Liver (tissue), 9 donors: Measurements from ENCODE around the gene ATP2B1. TPM values are rescaled to one million over a fixed set of nuclear protein-coding genes. Genes with fewer than 3 reads are reported as not detected.

Source experiments
- DNase-seq: peaks from one replicate; pipeline ENCODE4 v3.0.0-alpha.2; 2017; ENCODE audit warnings: low spot score
- H3K27ac ChIP-seq, 2 donors: one replicate each; pipeline ENCODE4 v1.7.0; 2013; ENCODE audit warnings: inconsistent platforms in 2 of 2, low read length in 2 of 2, control low read depth in 1 of 2, low read depth in 1 of 2, mild to moderate bottlenecking in 1 of 2
- H3K27me3 ChIP-seq, 4 donors: one replicate each; pipeline versions ENCODE4 v1.6.1 to v1.7.0; 2013; ENCODE audit warnings: low read length in 3 of 4, inconsistent platforms in 1 of 4, mild to moderate bottlenecking in 1 of 4, moderate library complexity in 1 of 4; ENCODE audit not compliant: control insufficient read depth in 4 of 4, insufficient read depth in 4 of 4
- H3K36me3 ChIP-seq, 4 donors: one replicate each; pipeline versions ENCODE4 v1.6.1 to v1.7.0; 2013; ENCODE audit warnings: low read length in 3 of 4, mild to moderate bottlenecking in 3 of 4, low read depth in 1 of 4, moderate library complexity in 1 of 4; ENCODE audit not compliant: control insufficient read depth in 4 of 4, insufficient read depth in 3 of 4
- H3K4me1 ChIP-seq, 4 donors: one replicate each; pipeline versions ENCODE4 v1.6.1 to v1.7.0; 2013; ENCODE audit warnings: low read length in 3 of 4, mild to moderate bottlenecking in 3 of 4, moderate library complexity in 1 of 4; ENCODE audit not compliant: control insufficient read depth in 4 of 4, insufficient read depth in 4 of 4
- H3K4me3 ChIP-seq, 3 donors: one replicate each; pipeline versions ENCODE4 v1.6.1 to v1.7.0; 2013; ENCODE audit warnings: low read length in 3 of 3, control low read depth in 1 of 3, low read depth in 1 of 3, mild to moderate bottlenecking in 1 of 3
- H3K9ac ChIP-seq, 2 donors: one replicate each; pipeline ENCODE4 v1.7.0; 2013; ENCODE audit warnings: low read length in 2 of 2, mild to moderate bottlenecking in 2 of 2, moderate library complexity in 2 of 2, control low read depth in 1 of 2, low read depth in 1 of 2
- H3K9me3 ChIP-seq, 4 donors: one replicate each; pipeline versions ENCODE4 v1.6.1 to v1.7.0; 2013; ENCODE audit warnings: low read length in 3 of 4; ENCODE audit not compliant: control insufficient read depth in 4 of 4
- ATF3 ChIP-seq: IDR thresholded peaks from 2 replicates; pipeline ENCODE4 v1.6.1; 2016; ENCODE audit warnings: antibody characterized with exemption
- CTCF ChIP-seq: fragments of 150-350 bp; IDR thresholded peaks from 2 replicates; pipeline ENCODE4 v1.5.1; 2017; ENCODE audit warnings: improper control_type of control experiment, low read depth, low read length; ENCODE audit not compliant: missing input control
- EGR1 ChIP-seq, 2 donors: IDR thresholded peaks; 2 replicates each; pipeline ENCODE4 v1.6.1; 2016 to 2018; ENCODE audit warnings: antibody characterized with exemption in 2 of 2, low read depth in 2 of 2
- FOXA1 ChIP-seq: IDR thresholded peaks from 2 replicates; pipeline ENCODE4 v1.6.1; 2016; ENCODE audit warnings: antibody characterized with exemption
- FOXA2 ChIP-seq: IDR thresholded peaks from 2 replicates; pipeline ENCODE4 v1.6.1; 2016; ENCODE audit warnings: antibody characterized with exemption
- GABPA ChIP-seq, 2 donors: IDR thresholded peaks in 1 of 2; conservative IDR thresholded peaks in 1 of 2; 2 replicates each; pipeline ENCODE4 v1.6.1; 2016; ENCODE audit warnings: antibody characterized with exemption in 2 of 2, mild to moderate bottlenecking in 1 of 2, moderate library complexity in 1 of 2
- HNF4A ChIP-seq, 2 donors: conservative IDR thresholded peaks; 2 replicates each; pipeline ENCODE4 v1.6.1; 2016; ENCODE audit warnings: antibody characterized with exemption in 2 of 2, mild to moderate bottlenecking in 2 of 2
- HNF4G ChIP-seq: IDR thresholded peaks from 2 replicates; pipeline ENCODE4 v1.6.1; 2016; ENCODE audit warnings: antibody characterized with exemption
- JUND ChIP-seq, 2 donors: IDR thresholded peaks; 2 replicates each; pipeline ENCODE4 v1.6.1; 2016; ENCODE audit warnings: antibody characterized with exemption in 2 of 2
- MAX ChIP-seq: IDR thresholded peaks from 2 replicates; pipeline ENCODE4 v1.6.1; 2016; ENCODE audit warnings: antibody characterized with exemption
- NR2F2 ChIP-seq: IDR thresholded peaks from 2 replicates; pipeline ENCODE4 v1.6.1; 2016; ENCODE audit warnings: antibody characterized with exemption
- RAD21 ChIP-seq, 2 donors: IDR thresholded peaks; 2 replicates each; pipeline ENCODE4 v1.6.1; 2016; ENCODE audit warnings: antibody characterized with exemption in 2 of 2, mild to moderate bottlenecking in 2 of 2
- REST ChIP-seq: IDR thresholded peaks from 2 replicates; pipeline ENCODE4 v1.6.1; 2016; ENCODE audit warnings: antibody characterized with exemption, mild to moderate bottlenecking
- RXRA ChIP-seq, 2 donors: IDR thresholded peaks; 2 replicates each; pipeline ENCODE4 v1.6.1; 2017 to 2018; ENCODE audit warnings: antibody characterized with exemption in 2 of 2, mild to moderate bottlenecking in 1 of 2
- SP1 ChIP-seq: IDR thresholded peaks from 2 replicates; pipeline ENCODE4 v1.6.1; 2018; ENCODE audit warnings: antibody characterized with exemption, mild to moderate bottlenecking
- TAF1 ChIP-seq: conservative IDR thresholded peaks from 2 replicates; pipeline ENCODE4 v1.6.1; 2016; ENCODE audit warnings: antibody characterized with exemption, mild to moderate bottlenecking
- YY1 ChIP-seq: IDR thresholded peaks from 2 replicates; pipeline ENCODE4 v1.6.1; 2016; ENCODE audit warnings: antibody characterized with exemption, mild to moderate bottlenecking
- ZBTB33 ChIP-seq: IDR thresholded peaks from 2 replicates; pipeline ENCODE4 v1.6.1; 2016; ENCODE audit warnings: antibody characterized with exemption
- WGBS: extraction: QIAGEN DNeasy Blood & Tissue Kit; methylation state at CpG from one replicate; pipeline ENCODE4 v1.1.7; 2013; 5-methylcytosine and 5-hydroxymethylcytosine counted together
- polyA plus RNA-seq, 2 donors: library from polyadenylated mRNA; stranded (reverse) in 1 of 2; unstranded in 1 of 2; fragments of 200-250 nt in 1 of 2; fragments of >200 nt in 1 of 2; fragmentation: Nextera tagmentation in 1 of 2; extraction: Ambion mirVana in 1 of 2; gene quantifications; one replicate each; pipeline versions ENCODE4 v1.2.1 to v1.2.3, GENCODE V29; 2013 to 2015
- total RNA-seq, 2 donors: library from RNA; depleted of rRNA; stranded (reverse); fragments of >200 nt; gene quantifications; one replicate each; pipeline ENCODE4 v1.2.3, GENCODE V29; 2014
- donor health status: healthy.
- donor health status: healthy.
- donor health status: healthy.
- donor health status: healthy.
- donor health status: healthy.

The ATP2B1 gene
- total and polyA plus RNA-seq, 4 donors: 7.3 to 41.1 (median 22.8) TPM

GRCh38 chr12:89732522-89732921 is 23.9 kb upstream of the ATP2B1 start:
- Histone ChIP-seq H3K27me3 (no peaks in the 10 kb centered on the region), H3K4me3 (no peak overlapping the region), H3K9ac (no peak overlapping the region), H3K27ac (no peak overlapping the region), H3K9me3 (peaks cover 0 to 2% (median 0%) of the 10 kb centered on the region in 4 donors), H3K36me3 (no peaks in the 10 kb centered on the region), H3K4me1 (no peaks in the 10 kb centered on the region)
- 69% methylated on average over 2 of the region's 2 CpGs for WGBS
- DNase-seq: no peak
- no peak for TF ChIP-seq RXRA (IDR thresholded peaks at IDR 0.05)
- TF ChIP-seq TAF1: no peak
- no peak for TF ChIP-seq SP1
- TF ChIP-seq EGR1 (IDR thresholded peaks at IDR 0.05; ENCODE audit: low read depth in 2 of 2): no peak
- no peak for TF ChIP-seq MAX
- no peak for TF ChIP-seq JUND (IDR thresholded peaks at IDR 0.05)
- no peak for TF ChIP-seq REST
- TF ChIP-seq NR2F2: no peak
- TF ChIP-seq FOXA2: no peak
- TF ChIP-seq FOXA1: no peak
- no peak for TF ChIP-seq CTCF
- TF ChIP-seq GABPA (IDR thresholded peaks at IDR 0.05 in 1 of 2, conservative IDR thresholded peaks at IDR 0.05 in 1 of 2): no peak
- TF ChIP-seq HNF4A (conservative IDR thresholded peaks at IDR 0.05): no peak
- no peak for TF ChIP-seq HNF4G
- no peak for TF ChIP-seq YY1
- TF ChIP-seq ZBTB33: no peak
- TF ChIP-seq ATF3: no peak
- no peak for TF ChIP-seq RAD21 (IDR thresholded peaks at IDR 0.05)
